Measurements from ENCODE around the gene C2orf49.

Gene C2orf49

GRCh38 chr2:105362862-105363591 is 25.7 kb downstream of the C2orf49 start:
- no peak for DNase-seq (ENCODE audit: low spot score)

GRCh38 chr2:105364436-105365139 is 27.2 kb downstream of the C2orf49 start:
- no peak for DNase-seq (ENCODE audit: low spot score)

- DNase-seq (ENCODE audit: low spot score): no peak
These were observed 27.9 kb downstream of the C2orf49 start for GRCh38 chr2:105365206-105365605.

GRCh38 chr2:105368759-105369408 is 31.5 kb downstream of the C2orf49 start:
- DNase-seq (ENCODE audit: low spot score): no peak

GRCh38 chr2:105369777-105370690 is 32.7 kb downstream of the C2orf49 start:
- DNase-seq (ENCODE audit: low spot score): peak; percentile 78

- DNase-seq (ENCODE audit: low spot score): no peak
These were observed 33.8 kb downstream of the C2orf49 start for GRCh38 chr2:105371156-105371555.

GRCh38 chr2:105371810-105372209 is 34.5 kb downstream of the C2orf49 start:
- no peak for DNase-seq (ENCODE audit: low spot score)

GRCh38 chr2:105373344-105373781 is 36.0 kb downstream of the C2orf49 start:
- DNase-seq (ENCODE audit: low spot score): no peak

- DNase-seq (ENCODE audit: low spot score): no peak
These were observed 36.6 kb downstream of the C2orf49 start for GRCh38 chr2:105373895-105374401.

GRCh38 chr2:105375001-105375561 is 37.7 kb downstream of the C2orf49 start:
- DNase-seq (ENCODE audit: low spot score): no peak

- DNase-seq (ENCODE audit: low spot score): no peak
These were observed 38.7 kb downstream of the C2orf49 start for GRCh38 chr2:105376010-105376409.

GRCh38 chr2:105376789-105377240 is 39.5 kb downstream of the C2orf49 start:
- DNase-seq (ENCODE audit: low spot score): peak; percentile 76

- DNase-seq (ENCODE audit: low spot score): no peak
These were observed 40.5 kb downstream of the C2orf49 start for GRCh38 chr2:105377871-105378270.

- no peak for DNase-seq (ENCODE audit: low spot score)
These were observed 41.0 kb downstream of the C2orf49 start for GRCh38 chr2:105378276-105378840.

GRCh38 chr2:105378921-105379383 is 41.6 kb downstream of the C2orf49 start:
- DNase-seq (ENCODE audit: low spot score): no peak

- no peak for DNase-seq (ENCODE audit: low spot score)
These were observed 42.4 kb downstream of the C2orf49 start for GRCh38 chr2:105379741-105380186.

- DNase-seq (ENCODE audit: low spot score): no peak
These were observed 43.2 kb downstream of the C2orf49 start for GRCh38 chr2:105380432-105381100.

- no peak for DNase-seq (ENCODE audit: low spot score)
These were observed 43.8 kb downstream of the C2orf49 start for GRCh38 chr2:105381101-105381668.

GRCh38 chr2:105382177-105382576 is 44.8 kb downstream of the C2orf49 start:
- no peak for DNase-seq (ENCODE audit: low spot score)
